Measurements from ENCODE around the gene ADNP.

- TF ChIP-seq EMX1 (CRISPR knock-in tag; IDR thresholded peaks at IDR 0.05): no peak
- TF ChIP-seq MLX (CRISPR knock-in tag; IDR thresholded peaks at IDR 0.05): no peak
- no peak for TF ChIP-seq CTCF (IDR thresholded peaks at IDR 0.05)
- no peak for TF ChIP-seq NR1H2 (CRISPR knock-in tag; IDR thresholded peaks at IDR 0.05)
- no peak for TF ChIP-seq ELF4 (CRISPR knock-in tag; IDR thresholded peaks at IDR 0.05; ENCODE audit: low read depth)
- TF ChIP-seq SP1 (CRISPR knock-in tag; conservative IDR thresholded peaks at IDR 0.05): no peak
- no peak for TF ChIP-seq OVOL2 (CRISPR knock-in tag; IDR thresholded peaks at IDR 0.05; ENCODE audit: borderline replicate concordance)
- TF ChIP-seq MAX (CRISPR knock-in tag; IDR thresholded peaks at IDR 0.05): no peak
- TF ChIP-seq USF1 (CRISPR knock-in tag; IDR thresholded peaks at IDR 0.05): no peak
- TF ChIP-seq ZNF138 (CRISPR knock-in tag; conservative IDR thresholded peaks at IDR 0.05): no peak
These were observed 20.2 kb downstream of the ADNP start for GRCh38 chr20:50911030-50911429.
